ENCODE results near the gene C9orf85.

The C9orf85 gene

GRCh38 chr9:72022841-72023240 lies 111.4 kb downstream of the C9orf85 start:
- no peak for DNase-seq

All from activated CD8-positive, alpha-beta memory T cell treated with anti-CD3 and anti-CD28 coated beads, Interleukin-2, amount 50 U/mL, for 48 hours (primary cell).